ENCODE results near the gene ERBIN.

DNA sequence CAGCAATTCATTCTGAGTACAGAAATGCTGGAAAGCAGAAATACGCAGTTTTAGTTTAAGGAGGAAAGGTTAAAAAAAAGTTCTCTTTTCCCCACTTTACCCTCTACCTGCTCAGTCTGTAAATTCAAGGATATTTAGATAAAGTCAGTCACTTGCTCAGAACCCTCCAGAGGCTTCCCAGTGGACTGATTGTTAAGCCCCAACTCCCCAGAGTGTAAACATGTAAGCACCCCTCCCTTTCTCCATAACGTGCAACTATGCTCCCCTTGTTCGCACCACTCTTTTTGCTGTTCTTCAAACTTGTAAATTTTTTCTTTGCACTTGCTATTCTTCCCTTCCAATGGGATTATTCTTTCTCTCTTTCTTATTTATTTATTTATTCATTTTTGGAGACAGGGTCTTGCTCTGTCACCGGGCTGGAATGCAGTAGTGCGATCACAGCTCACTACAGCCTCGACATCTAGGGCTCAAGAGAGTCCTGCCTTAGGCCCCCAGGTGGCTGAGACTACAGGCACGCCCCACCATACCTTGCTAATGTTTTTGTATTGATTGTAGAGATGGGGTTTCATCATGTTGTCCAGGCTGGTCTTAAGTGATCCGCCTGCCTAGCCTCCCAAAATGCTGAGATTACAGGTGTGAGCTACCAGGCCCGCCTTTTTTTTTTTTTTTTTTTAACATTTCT is 32.5 kb upstream of the ERBIN start:
- TF ChIP-seq HDGF (IDR thresholded peaks at IDR 0.05; ENCODE audit: borderline replicate concordance) (no peak), FOXM1 (IDR thresholded peaks at IDR 0.05; ENCODE audit: borderline replicate concordance) (no peak), SP1 (IDR thresholded peaks at IDR 0.05) (no peak), LEF1 (IDR thresholded peaks at IDR 0.05; ENCODE audit: borderline replicate concordance) (no peak), BHLHE40 (IDR thresholded peaks at IDR 0.05; ENCODE audit: borderline replicate concordance) (no peak), ZNF384 (IDR thresholded peaks at IDR 0.05) (no peak), CTBP1 (IDR thresholded peaks at IDR 0.05; ENCODE audit: borderline replicate concordance) (no peak)
- TF ChIP-seq, protein P1, sequence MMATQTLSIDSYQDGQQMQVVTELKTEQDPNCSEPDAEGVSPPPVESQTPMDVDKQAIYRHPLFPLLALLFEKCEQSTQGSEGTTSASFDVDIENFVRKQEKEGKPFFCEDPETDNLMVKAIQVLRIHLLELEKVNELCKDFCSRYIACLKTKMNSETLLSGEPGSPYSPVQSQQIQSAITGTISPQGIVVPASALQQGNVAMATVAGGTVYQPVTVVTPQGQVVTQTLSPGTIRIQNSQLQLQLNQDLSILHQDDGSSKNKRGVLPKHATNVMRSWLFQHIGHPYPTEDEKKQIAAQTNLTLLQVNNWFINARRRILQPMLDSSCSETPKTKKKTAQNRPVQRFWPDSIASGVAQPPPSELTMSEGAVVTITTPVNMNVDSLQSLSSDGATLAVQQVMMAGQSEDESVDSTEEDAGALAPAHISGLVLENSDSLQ (IDR thresholded peaks at IDR 0.05) = no peak

All from HEK293T (cell line).